HL-60 (cell line): ENCODE results near the gene PAOX.

Source experiments
- DNase-seq, 2 experiments: peaks; one replicate each; pipeline ENCODE4 v3.0.0-alpha.2; 2010 to 2020; ENCODE audit warnings: low read depth in 1 of 2, low spot score in 1 of 2
- H3K27ac ChIP-seq: fragments of 250-450 bp; sonication (Bioruptor Pico); replicated peaks from 2 replicates; pipeline ENCODE4 v1.5.1; 2020; ENCODE audit warnings: mild to moderate bottlenecking, moderate library complexity
- H3K27me3 ChIP-seq: fragments of 250-450 bp; sonication (Bioruptor Pico); 2 replicates; pipeline ENCODE4 v1.5.1; 2021; ENCODE audit warnings: mild to moderate bottlenecking, moderate library complexity; ENCODE audit not compliant: insufficient read depth, poor library complexity, severe bottlenecking
- H3K4me3 ChIP-seq: replicated peaks from 2 replicates; pipeline ENCODE4 v1.5.1; 2011; ENCODE audit warnings: mild to moderate bottlenecking, control low read depth, low read length; ENCODE audit not compliant: insufficient read depth
- GABPA ChIP-seq: IDR thresholded peaks from 2 replicates; pipeline ENCODE4 v1.6.1; 2012; ENCODE audit warnings: low read depth
- POLR2AphosphoS5 ChIP-seq: IDR thresholded peaks from 2 replicates; pipeline ENCODE4 v1.6.1; 2012; ENCODE audit warnings: low read depth
- SPI1 ChIP-seq: IDR thresholded peaks from 2 replicates; pipeline ENCODE4 v1.6.1; 2012; ENCODE audit warnings: low read depth, mild to moderate bottlenecking, borderline replicate concordance
- TF ChIP-seq, protein P1 (sequence below): IDR thresholded peaks from one replicate; pipeline ENCODE4 v1.5.1; 2011; ENCODE audit warnings: low read length, control low read depth, inconsistent platforms; ENCODE audit not compliant: insufficient read depth
- TF ChIP-seq, protein P2 (sequence below): IDR thresholded peaks from 2 replicates; pipeline ENCODE4 v1.6.1; 2012; ENCODE audit warnings: low read depth; ENCODE audit not compliant: insufficient replicate concordance

PAOX gene

GRCh38 chr10:133359972-133360610 is 19.0 kb upstream of the PAOX start:
- Histone ChIP-seq H3K4me3 (no peak overlapping the region), H3K27ac (no peak overlapping the region), H3K27me3 (no peaks in the 10 kb centered on the region)
- no peak for DNase-seq
- TF ChIP-seq, protein P1, sequence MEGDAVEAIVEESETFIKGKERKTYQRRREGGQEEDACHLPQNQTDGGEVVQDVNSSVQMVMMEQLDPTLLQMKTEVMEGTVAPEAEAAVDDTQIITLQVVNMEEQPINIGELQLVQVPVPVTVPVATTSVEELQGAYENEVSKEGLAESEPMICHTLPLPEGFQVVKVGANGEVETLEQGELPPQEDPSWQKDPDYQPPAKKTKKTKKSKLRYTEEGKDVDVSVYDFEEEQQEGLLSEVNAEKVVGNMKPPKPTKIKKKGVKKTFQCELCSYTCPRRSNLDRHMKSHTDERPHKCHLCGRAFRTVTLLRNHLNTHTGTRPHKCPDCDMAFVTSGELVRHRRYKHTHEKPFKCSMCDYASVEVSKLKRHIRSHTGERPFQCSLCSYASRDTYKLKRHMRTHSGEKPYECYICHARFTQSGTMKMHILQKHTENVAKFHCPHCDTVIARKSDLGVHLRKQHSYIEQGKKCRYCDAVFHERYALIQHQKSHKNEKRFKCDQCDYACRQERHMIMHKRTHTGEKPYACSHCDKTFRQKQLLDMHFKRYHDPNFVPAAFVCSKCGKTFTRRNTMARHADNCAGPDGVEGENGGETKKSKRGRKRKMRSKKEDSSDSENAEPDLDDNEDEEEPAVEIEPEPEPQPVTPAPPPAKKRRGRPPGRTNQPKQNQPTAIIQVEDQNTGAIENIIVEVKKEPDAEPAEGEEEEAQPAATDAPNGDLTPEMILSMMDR: no peak
- no peak for TF ChIP-seq GABPA
- no peak for TF ChIP-seq POLR2AphosphoS5
- TF ChIP-seq, protein P2, sequence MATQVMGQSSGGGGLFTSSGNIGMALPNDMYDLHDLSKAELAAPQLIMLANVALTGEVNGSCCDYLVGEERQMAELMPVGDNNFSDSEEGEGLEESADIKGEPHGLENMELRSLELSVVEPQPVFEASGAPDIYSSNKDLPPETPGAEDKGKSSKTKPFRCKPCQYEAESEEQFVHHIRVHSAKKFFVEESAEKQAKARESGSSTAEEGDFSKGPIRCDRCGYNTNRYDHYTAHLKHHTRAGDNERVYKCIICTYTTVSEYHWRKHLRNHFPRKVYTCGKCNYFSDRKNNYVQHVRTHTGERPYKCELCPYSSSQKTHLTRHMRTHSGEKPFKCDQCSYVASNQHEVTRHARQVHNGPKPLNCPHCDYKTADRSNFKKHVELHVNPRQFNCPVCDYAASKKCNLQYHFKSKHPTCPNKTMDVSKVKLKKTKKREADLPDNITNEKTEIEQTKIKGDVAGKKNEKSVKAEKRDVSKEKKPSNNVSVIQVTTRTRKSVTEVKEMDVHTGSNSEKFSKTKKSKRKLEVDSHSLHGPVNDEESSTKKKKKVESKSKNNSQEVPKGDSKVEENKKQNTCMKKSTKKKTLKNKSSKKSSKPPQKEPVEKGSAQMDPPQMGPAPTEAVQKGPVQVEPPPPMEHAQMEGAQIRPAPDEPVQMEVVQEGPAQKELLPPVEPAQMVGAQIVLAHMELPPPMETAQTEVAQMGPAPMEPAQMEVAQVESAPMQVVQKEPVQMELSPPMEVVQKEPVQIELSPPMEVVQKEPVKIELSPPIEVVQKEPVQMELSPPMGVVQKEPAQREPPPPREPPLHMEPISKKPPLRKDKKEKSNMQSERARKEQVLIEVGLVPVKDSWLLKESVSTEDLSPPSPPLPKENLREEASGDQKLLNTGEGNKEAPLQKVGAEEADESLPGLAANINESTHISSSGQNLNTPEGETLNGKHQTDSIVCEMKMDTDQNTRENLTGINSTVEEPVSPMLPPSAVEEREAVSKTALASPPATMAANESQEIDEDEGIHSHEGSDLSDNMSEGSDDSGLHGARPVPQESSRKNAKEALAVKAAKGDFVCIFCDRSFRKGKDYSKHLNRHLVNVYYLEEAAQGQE: no peak
- TF ChIP-seq SPI1: no peak

GRCh38 chr10:133361227-133361626 is 17.8 kb upstream of the PAOX start:
- no peak overlapping the region for H3K27ac ChIP-seq
- TF ChIP-seq, protein P2: no peak
- TF ChIP-seq SPI1 (no peak), GABPA (no peak), POLR2AphosphoS5 (no peak)
- TF ChIP-seq, protein P1: no peak

DNA sequence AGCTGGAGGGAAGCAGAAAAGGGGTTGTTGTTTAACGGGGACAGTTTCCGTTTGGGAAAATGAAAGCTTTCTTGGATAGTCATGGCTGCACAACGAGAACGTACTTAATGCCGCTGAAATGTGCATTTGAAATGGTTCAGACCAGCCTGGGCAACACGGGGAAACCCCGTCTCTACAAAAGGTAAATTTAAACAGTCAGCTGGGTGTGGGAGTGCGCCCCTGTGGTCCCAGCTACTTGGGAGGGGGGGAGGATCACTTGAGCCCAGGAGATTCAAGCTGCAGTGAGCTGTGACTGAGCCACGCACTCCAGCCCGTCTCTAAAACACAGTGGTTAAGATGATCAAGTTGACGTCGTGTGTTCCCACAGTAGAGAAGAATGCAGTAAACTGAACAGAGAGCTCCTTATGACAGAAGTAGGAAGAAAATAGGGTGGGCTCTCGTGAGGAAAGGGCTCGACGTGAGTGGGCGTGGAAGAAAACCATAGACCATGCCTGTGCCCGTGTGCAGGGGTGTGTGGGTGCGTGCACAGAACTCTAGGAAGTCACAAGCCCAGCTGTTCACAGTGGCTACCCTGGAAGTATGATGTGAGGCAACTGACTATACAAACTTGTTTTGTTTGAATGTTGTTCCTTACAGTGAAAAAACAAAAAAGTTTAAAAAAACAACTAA is 17.2 kb upstream of the PAOX start:
- Histone ChIP-seq H3K27me3 (no peaks in the 10 kb centered on the region), H3K27ac (no peak overlapping the region), H3K4me3 (no peak overlapping the region)
- DNase-seq: no peak
- TF ChIP-seq, protein P1: no peak
- TF ChIP-seq POLR2AphosphoS5 (no peak), GABPA (no peak), SPI1 (no peak)
- TF ChIP-seq, protein P2: no peak

More at GRCh38 chr10:133361227-133361626, 17.8 kb upstream of the PAOX start:
- Histone ChIP-seq H3K4me3 (no peak overlapping the region), H3K27me3 (no peaks in the 10 kb centered on the region)
- no peak for DNase-seq
